Panc1 (cell line): ENCODE measurements around the gene ARHGEF28. TPM values are rescaled to one million over a fixed set of nuclear protein-coding genes. Genes with fewer than 3 reads are reported as not detected.

Experiments used
- ATAC-seq: fragments of 200-7000 bp; cut with Tn5 transposase; 2 replicates; pipeline ENCODE4 v1.9.1; 2020; ENCODE audit warnings: mild to moderate bottlenecking, moderate library complexity
- BruUV-seq: library from RNA; stranded (reverse); fragments of 400-500 nt; replicated peaks from 2 replicates; lab custom pipeline; 2021; lab: Mats Ljungman, UMichigan
- CTCF ChIA-PET: fragments of 300-600 bp; sonication (Branson Sonifier 250); formaldehyde crosslinking; loops from one replicate; lab custom pipeline; 2022; ENCODE audit warnings: antibody characterized with exemption; lab: Charles Lee
- POLR2A ChIA-PET: fragments of 300-600 bp; sonication (Branson Sonifier 250); formaldehyde crosslinking; loops from one replicate; lab custom pipeline; 2022; ENCODE audit warnings: antibody characterized with exemption; lab: Charles Lee
- DNase-seq: peaks from one replicate; pipeline ENCODE4 v3.0.0-alpha.2; 2010; ENCODE audit warnings: low read depth, low spot score
- H3K27ac ChIP-seq: 2 replicates; pipeline ENCODE4 v1.5.1; 2011; ENCODE audit warnings: mild to moderate bottlenecking, low read length, inconsistent platforms
- H3K27me3 ChIP-seq: fragments of 200-500 bp; sonication (Bioruptor generic); 2 replicates; pipeline ENCODE4 v1.6.0; 2014; ENCODE audit warnings: low read length, inconsistent platforms; ENCODE audit not compliant: control insufficient read depth, insufficient read depth
- H3K36me3 ChIP-seq: fragments of 200-500 bp; sonication (Bioruptor generic); 2 replicates; pipeline ENCODE4 v1.5.1; 2014; ENCODE audit warnings: inconsistent platforms, mild to moderate bottlenecking, low read length, moderate library complexity; ENCODE audit not compliant: control insufficient read depth, insufficient read depth
- H3K4me1 ChIP-seq: 2 replicates; pipeline ENCODE4 v1.5.1; 2011; ENCODE audit warnings: inconsistent platforms, mild to moderate bottlenecking, low read length, moderate library complexity; ENCODE audit not compliant: control insufficient read depth, insufficient read depth
- H3K4me3 ChIP-seq, 2 experiments: 2 replicates each; pipeline ENCODE4 v1.5.1; 2011 to 2012; ENCODE audit warnings: low read depth in 2 of 2, low read length in 2 of 2, mild to moderate bottlenecking in 2 of 2, inconsistent platforms in 1 of 2, moderate library complexity in 1 of 2
- H3K9me3 ChIP-seq: fragments of 200-500 bp; sonication (Bioruptor generic); 2 replicates; pipeline ENCODE4 v1.5.1; 2014; ENCODE audit warnings: low read depth, mild to moderate bottlenecking, inconsistent platforms, low read length, moderate library complexity; ENCODE audit not compliant: control insufficient read depth, insufficient read depth
- POLR2AphosphoS5 ChIP-seq: IDR thresholded peaks from 2 replicates; pipeline ENCODE4 v1.6.1; 2012; ENCODE audit warnings: mild to moderate bottlenecking, low read depth, low read length, moderate library complexity
- SIN3A ChIP-seq: IDR thresholded peaks from 2 replicates; pipeline ENCODE4 v1.6.1; 2012; ENCODE audit warnings: low read depth, mild to moderate bottlenecking, low read length, moderate library complexity, borderline replicate concordance; ENCODE audit not compliant: insufficient read depth
- TCF7L2 ChIP-seq: IDR thresholded peaks from 2 replicates; pipeline ENCODE4 v1.6.1; 2011; ENCODE audit warnings: mild to moderate bottlenecking, low read depth, low read length, inconsistent platforms
- in situ Hi-C: cut with HindIII; loops from 2 replicates; pipeline ENCODE4 v1.10.0; 2016; ENCODE audit warnings: low sequenced_read_pairs, low pct_unique_long_range_greater_than_20kb
- intact Hi-C: fragments of 100-400 bp; cut with micrococcal nuclease; formaldehyde crosslinking; loops from one replicate; pipeline ENCODE4 v1.10.0; 2022; ENCODE audit not compliant: unreplicated experiment
- total RNA-seq: library from RNA; stranded (reverse); gene quantifications from one replicate; pipeline ENCODE4 v1.2.1, GENCODE V29; 2021; ENCODE audit not compliant: unreplicated experiment
- TF ChIP-seq, protein P1 (sequence below), 2 experiments: IDR thresholded peaks; 2 replicates each; pipeline ENCODE4 v1.6.1; 2011 to 2012; ENCODE audit warnings: low read depth in 2 of 2, control low read depth in 1 of 2, low read length in 1 of 2, mild to moderate bottlenecking in 1 of 2, moderate library complexity in 1 of 2; ENCODE audit not compliant: insufficient read depth in 1 of 2
- TF ChIP-seq, protein P2 (sequence below): fragments of 450-650 bp; IDR thresholded peaks from 2 replicates; pipeline ENCODE4 v1.5.1; 2017; ENCODE audit warnings: mild to moderate bottlenecking

ARHGEF28 gene
- total RNA-seq, 1 experiment from 2014 or later, result 34.8 TPM

DNA sequence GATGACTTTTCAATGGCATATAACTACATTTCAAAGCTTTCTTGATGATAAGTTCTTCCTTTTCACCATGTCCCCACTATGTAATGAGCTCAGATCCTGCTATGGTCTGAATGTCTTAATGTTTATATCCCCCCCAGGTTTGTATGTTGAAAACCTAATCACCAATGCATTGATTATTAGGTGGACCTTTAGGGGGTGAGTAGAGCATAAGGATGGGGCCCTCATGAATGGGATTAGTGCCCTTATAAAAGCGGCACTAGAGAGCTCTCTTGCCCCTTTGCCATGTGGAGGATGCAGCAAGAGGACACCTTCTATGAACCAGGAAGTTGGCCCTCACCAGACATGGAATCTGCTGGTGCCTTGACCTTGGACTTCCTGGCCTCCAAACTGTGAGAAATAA lies 316.8 kb downstream of the ARHGEF28 start:
- Histone ChIP-seq H3K27me3 (no peaks in the 10 kb centered on the region), H3K4me3 (no peak overlapping the region), H3K36me3 (no peaks in the 10 kb centered on the region), H3K9me3 (no peaks in the 10 kb centered on the region; the same call in 1 of the 2 replicates), H3K4me1 (no peaks in the 10 kb centered on the region), H3K27ac (no peak overlapping the region)
- no peak for TF ChIP-seq POLR2AphosphoS5
- TF ChIP-seq, protein P1, sequence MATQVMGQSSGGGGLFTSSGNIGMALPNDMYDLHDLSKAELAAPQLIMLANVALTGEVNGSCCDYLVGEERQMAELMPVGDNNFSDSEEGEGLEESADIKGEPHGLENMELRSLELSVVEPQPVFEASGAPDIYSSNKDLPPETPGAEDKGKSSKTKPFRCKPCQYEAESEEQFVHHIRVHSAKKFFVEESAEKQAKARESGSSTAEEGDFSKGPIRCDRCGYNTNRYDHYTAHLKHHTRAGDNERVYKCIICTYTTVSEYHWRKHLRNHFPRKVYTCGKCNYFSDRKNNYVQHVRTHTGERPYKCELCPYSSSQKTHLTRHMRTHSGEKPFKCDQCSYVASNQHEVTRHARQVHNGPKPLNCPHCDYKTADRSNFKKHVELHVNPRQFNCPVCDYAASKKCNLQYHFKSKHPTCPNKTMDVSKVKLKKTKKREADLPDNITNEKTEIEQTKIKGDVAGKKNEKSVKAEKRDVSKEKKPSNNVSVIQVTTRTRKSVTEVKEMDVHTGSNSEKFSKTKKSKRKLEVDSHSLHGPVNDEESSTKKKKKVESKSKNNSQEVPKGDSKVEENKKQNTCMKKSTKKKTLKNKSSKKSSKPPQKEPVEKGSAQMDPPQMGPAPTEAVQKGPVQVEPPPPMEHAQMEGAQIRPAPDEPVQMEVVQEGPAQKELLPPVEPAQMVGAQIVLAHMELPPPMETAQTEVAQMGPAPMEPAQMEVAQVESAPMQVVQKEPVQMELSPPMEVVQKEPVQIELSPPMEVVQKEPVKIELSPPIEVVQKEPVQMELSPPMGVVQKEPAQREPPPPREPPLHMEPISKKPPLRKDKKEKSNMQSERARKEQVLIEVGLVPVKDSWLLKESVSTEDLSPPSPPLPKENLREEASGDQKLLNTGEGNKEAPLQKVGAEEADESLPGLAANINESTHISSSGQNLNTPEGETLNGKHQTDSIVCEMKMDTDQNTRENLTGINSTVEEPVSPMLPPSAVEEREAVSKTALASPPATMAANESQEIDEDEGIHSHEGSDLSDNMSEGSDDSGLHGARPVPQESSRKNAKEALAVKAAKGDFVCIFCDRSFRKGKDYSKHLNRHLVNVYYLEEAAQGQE (IDR thresholded peaks at IDR 0.05; ENCODE audit: insufficient read depth in 1 of 2, low read depth in 2 of 2, low read length in 1 of 2), result no peak
- no peak for TF ChIP-seq TCF7L2
- TF ChIP-seq SIN3A, result no peak
- DNase-seq, result no peak
- intact Hi-C loops, result no loop called here
- ChIA-PET POLR2A (no interaction called here), CTCF (interaction anchor here (0.6 kb wide), 1 partner anchor 199 kb away, joined by 3 read pairs; no protein-coding TSS in a partner anchor)
- BruUV-seq, result no TSS peak
- no peak for ATAC-seq
- in situ Hi-C loops, result no loop called here

DNA sequence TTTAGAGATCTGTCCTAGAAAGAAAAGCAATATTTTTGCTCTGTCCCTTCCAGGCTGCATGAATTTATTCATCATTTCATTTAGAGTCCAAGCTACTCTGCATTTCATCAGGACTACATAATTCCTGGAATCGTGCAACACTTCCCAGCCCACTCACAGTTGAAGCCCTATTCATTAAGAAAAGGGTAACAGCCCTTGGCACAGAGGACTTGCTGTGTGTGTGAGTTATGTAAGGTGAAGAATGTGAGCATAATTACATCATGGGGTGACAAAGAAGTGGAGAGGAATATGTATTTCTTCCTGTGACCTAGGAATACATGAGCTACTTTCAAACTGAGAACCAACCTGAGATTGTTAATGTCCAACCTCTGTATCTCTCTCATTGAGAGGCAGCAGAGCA lies 317.4 kb downstream of the ARHGEF28 start:
- no peaks in the 10 kb centered on the region for H3K27me3 ChIP-seq
- no peaks in the 10 kb centered on the region; the same call in 1 of the 2 replicates for H3K9me3 ChIP-seq
- no peak overlapping the region for H3K4me3 ChIP-seq
- BruUV-seq, result no TSS peak
- H3K36me3 ChIP-seq, result no peaks in the 10 kb centered on the region
- intact Hi-C loops (no loop called here), in situ Hi-C loops (no loop called here)
- H3K27ac ChIP-seq, result no peak overlapping the region
- ChIA-PET CTCF (no interaction called here), POLR2A (no interaction called here)
- H3K4me1 ChIP-seq, result no peaks in the 10 kb centered on the region
- ATAC-seq (no peak), DNase-seq (no peak)
- TF ChIP-seq, protein P1 (IDR thresholded peaks at IDR 0.05; ENCODE audit: insufficient read depth in 1 of 2, low read depth in 2 of 2, low read length in 1 of 2), result no peak
- TF ChIP-seq TCF7L2, result no peak

DNA sequence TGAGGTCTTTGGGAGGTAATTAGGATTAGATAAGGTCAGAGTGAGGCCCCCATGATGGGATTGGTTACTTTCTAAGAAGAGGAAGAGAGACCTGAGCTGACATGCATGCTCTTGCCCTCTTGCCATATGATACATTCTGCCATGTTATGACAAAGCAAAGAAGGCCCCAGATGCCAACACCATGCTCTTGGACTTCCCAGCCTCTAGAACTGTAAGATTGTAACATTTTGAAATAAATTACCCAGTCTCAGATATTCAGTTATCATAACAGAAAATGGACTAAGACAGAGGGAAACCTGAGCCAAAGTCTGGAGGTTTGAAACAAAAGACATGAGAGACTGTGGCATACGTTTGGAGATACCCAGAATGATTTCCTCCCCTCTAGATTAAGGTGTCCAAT lies 318.6 kb downstream of the ARHGEF28 start:
- Histone ChIP-seq H3K4me1 (no peaks in the 10 kb centered on the region), H3K4me3 (no peak overlapping the region), H3K27me3 (no peaks in the 10 kb centered on the region; the same call in 1 of the 2 replicates), H3K27ac (no peak overlapping the region), H3K9me3 (no peaks in the 10 kb centered on the region; the same call in 1 of the 2 replicates), H3K36me3 (no peaks in the 10 kb centered on the region)
- DNase-seq (no peak), ATAC-seq (no peak)
- POLR2A ChIA-PET, result no interaction called here
- CTCF ChIA-PET, result no interaction called here
- in situ Hi-C loops, result no loop called here
- intact Hi-C loops, result no loop called here
- TF ChIP-seq POLR2AphosphoS5, result no peak
- TF ChIP-seq, protein P2, sequence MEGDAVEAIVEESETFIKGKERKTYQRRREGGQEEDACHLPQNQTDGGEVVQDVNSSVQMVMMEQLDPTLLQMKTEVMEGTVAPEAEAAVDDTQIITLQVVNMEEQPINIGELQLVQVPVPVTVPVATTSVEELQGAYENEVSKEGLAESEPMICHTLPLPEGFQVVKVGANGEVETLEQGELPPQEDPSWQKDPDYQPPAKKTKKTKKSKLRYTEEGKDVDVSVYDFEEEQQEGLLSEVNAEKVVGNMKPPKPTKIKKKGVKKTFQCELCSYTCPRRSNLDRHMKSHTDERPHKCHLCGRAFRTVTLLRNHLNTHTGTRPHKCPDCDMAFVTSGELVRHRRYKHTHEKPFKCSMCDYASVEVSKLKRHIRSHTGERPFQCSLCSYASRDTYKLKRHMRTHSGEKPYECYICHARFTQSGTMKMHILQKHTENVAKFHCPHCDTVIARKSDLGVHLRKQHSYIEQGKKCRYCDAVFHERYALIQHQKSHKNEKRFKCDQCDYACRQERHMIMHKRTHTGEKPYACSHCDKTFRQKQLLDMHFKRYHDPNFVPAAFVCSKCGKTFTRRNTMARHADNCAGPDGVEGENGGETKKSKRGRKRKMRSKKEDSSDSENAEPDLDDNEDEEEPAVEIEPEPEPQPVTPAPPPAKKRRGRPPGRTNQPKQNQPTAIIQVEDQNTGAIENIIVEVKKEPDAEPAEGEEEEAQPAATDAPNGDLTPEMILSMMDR, result no peak
- no peak for TF ChIP-seq SIN3A
- no peak for TF ChIP-seq TCF7L2
- TF ChIP-seq, protein P1 (IDR thresholded peaks at IDR 0.05; ENCODE audit: insufficient read depth in 1 of 2, low read depth in 2 of 2, low read length in 1 of 2), result no peak
- no TSS peak for BruUV-seq
